HG03521 (cell line): ENCODE measurements around the gene CHST6.
A peak's percentile ranks its signal among the peaks of the same experiment; 100 is the strongest.
"Not testable (repeated sequence)": the region's sequence is repeated elsewhere in the genome, so short reads cannot be mapped to it uniquely, and the experiment has no call there.

Experiments used
- ATAC-seq: cut with Tn5 transposase; IDR thresholded peaks from one replicate; pipeline ENCODE4 v1.9.1; 2021; ENCODE audit warnings: mild to moderate bottlenecking, moderate library complexity; ENCODE audit not compliant: unreplicated experiment

The CHST6 gene

DNA sequence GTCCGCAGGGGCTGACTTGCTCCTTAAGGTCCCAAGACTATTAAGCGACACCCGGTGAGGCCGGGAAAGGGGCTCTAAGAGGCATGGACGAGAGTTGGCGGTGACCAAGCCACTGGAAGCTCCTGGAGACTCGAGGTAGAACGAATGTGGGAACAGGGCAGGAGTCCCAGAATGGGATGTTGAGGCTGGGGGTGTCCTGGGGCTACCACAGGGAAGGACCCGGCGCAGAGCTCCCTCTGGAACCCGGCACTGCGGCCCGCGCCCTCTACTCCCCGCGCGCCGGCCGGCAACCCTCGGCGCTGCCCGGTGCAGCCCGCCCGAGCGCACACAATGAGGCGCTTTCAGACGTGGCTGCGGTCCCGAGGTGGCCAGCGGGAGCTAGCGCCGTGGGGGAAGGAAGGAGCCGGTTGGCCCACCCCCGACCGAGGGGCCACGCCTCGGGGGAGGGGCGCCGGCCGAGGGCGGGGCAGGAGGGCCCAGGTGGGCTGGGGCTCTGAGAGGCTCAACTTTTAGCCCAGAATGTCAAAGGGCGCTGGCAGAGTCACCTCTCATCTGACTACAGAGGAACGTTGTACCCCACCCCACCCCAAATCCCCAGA lies at the start of gene CHST6:
Gene CHST6 (minus strand): TSS at position 366 of the 599 bp plus-strand sequence. CDS start 15,613 bp downstream, outside the sequence.
- ATAC-seq: peak; percentile 58

- ATAC-seq: not testable (repeated sequence)
Observed at GRCh38 chr16:75542462-75542861, 47.2 kb upstream of the CHST6 start.

DNA sequence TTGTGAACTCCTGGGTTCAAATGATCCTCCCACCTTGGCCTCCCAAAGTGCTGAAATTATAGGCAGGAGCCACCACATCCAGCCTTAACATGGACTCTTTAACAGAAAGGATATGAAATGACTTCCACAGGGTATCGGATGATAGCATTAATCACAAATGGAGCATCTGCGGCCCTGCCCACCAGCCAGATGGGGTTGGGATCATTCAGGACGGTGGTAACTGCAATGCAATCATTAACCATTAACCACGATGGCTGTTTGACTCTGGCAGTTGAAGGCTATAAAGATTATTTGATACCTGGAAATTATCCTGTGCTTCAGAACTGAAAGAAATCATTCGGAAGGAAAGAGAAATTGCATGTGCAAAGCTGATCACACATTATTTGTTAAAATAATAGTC lies 46.0 kb upstream of the CHST6 start:
- no peak for ATAC-seq

- ATAC-seq: not testable (repeated sequence)
Observed at GRCh38 chr16:75538882-75539565, 43.8 kb upstream of the CHST6 start.

DNA sequence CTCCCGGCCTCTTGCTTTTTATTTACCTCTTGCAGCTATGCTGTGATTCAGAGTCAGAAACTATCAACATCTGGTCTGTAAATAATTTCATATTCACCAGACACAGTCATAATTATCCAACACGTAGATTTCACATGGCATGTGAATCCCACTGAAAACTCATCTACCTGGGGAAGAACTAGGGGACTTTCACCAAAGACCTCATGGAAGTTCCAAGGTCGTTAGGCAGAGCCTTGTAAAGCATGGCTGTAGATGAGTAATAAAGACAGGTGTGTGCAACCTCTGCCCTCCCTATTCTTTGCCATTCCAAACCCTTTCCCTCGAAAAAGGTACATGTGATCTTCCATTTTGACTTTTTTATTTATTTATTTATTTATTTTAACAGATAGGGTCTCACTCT lies 42.5 kb upstream of the CHST6 start:
- ATAC-seq: no peak

DNA sequence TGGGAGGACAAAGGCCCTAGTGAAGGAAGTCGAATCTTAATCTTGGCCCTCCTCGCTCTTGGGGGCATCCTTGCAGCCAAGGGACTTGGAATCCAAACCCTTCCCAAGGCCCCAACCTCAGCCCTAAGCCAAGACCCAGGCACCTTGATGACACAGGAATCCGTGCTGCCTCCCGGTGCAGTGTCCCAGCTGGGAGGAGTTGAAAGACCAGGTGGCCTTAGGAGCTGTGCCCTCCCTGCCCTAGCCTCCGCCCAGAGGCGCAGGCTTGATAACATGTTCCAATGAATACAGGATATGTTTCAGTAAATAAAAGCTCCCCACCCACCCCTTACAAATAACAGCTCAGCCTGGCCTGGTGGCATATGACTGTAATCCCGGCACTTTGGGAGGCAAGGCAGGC lies 40.7 kb upstream of the CHST6 start, which contains the start of gene CHST5:
Gene CHST5 (minus strand): TSS at position 208 of the 400 bp plus-strand sequence. CDS start 5,724 bp downstream, outside the sequence.
- no peak for ATAC-seq

DNA sequence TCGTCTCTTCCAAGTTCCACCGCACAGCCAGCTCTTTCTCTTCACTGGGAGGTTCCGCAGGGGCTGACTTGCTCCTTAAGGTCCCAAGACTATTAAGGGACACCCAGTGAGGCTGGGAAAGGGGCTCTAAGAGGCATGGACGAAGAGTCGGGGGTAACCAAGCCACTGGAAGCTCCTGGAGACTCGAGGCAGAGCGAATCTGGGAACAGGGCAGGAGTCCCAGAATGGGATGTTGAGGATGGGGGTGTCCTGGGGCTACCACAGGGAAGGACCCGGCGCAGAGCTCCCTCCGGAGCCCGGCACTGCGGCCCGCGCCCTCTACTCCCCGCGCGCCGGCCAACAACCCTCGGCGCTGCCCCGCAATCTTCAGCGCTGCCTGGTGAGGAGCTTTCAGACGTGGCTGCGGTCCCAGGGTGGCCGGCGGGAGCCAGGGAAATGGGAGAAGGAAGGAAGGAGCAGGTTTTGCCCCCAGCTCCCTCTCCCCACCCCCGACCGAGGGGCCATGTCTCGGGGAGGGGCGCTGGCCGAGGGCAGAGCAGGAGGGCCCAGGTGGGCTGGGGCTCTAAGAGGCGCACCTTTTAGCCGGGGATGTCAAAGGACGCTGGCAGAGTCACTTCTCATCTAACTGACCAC lies 40.1 kb upstream of the CHST6 start:
- ATAC-seq: no peak

DNA sequence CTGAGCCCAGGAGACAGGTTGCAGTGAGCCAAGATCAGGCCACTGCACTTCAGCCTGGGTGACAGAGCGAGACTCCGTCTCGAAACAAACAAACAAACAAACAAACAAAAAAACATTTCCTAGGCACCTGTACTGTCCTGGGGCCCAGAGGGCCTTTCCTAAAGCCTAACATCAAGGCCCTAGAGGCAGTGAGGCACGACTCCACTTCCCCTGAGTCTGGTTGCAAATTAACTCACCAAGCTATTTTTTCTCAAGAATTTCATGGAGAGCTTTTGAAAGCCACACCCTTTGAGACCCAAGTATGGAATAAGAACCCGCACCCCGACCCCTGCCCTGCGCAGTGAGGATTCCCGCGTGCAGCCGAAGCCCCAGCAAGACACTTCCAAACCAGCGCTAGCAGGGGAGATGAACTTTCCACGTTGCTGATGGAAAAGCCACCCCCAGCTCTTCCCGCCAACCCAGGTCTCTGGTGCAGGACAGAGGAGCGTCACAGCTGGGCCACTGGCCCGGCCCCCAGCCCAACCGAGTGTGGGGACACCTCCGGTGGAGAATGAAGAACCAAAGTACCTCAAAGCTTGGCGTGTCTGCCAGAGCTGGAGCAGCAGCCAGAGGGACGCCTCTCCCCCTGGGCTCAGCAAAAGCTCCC lies 39.4 kb upstream of the CHST6 start:
- ATAC-seq: no peak

GRCh38 chr16:75532791-75533190 lies 37.5 kb upstream of the CHST6 start:
- no peak for ATAC-seq

DNA sequence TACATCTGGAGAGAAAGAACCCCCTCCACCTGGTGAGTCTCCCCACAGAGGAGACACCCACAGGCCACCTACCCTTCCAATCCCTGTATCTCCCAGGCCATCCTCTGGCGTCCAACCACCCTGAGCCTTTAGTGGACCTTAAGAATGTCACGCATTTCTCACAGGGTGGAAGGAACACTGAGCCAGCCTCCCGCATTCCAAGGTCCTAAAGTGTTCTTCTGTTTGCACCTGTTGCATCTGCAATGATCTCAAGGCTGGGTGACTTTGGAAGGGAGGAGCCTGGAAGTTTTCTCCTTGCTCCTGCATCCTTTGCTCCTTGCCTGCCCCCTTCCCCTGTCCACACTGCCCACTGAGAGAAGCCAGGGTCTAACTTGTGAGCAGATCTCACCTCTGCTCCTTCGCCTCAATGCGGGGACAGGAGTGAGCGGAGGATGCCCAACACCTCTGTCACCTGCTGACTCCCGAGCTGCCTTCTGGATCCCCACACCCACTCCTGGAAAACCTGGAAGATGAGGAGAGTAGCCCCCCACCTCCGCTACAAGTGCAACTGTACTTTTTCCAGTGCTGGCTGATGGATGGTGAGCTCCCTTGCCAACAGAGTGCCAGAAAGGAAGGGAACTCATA lies 37.0 kb upstream of the CHST6 start:
- ATAC-seq: no peak

DNA sequence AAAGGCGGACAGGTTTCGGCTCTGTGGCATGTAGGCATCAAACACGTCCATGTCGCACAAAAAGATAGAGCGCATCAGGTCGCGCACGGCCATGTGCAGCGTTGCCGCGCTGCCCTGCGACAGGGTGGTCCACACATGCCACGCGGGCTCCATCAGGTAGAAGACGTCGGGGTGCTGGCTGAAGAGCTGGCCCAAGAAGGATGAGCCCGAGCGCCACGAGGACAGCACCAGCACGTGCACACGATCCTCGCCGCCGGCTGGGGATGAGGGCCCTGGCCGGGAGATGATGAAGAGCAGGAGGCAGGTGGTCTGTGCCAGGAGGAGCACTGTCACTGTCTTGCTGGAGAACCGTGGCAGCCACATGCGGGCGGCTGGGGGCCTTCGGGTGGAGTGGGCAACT lies 34.7 kb upstream of the CHST6 start:
- no peak for ATAC-seq

GRCh38 chr16:75529056-75529905 lies 34.0 kb upstream of the CHST6 start:
- ATAC-seq: no peak

GRCh38 chr16:75527825-75528299 lies 32.6 kb upstream of the CHST6 start:
- no peak for ATAC-seq

GRCh38 chr16:75526032-75526790 lies 31.0 kb upstream of the CHST6 start:
- ATAC-seq: no peak

- ATAC-seq: no peak
Observed at GRCh38 chr16:75519175-75519574, 23.9 kb upstream of the CHST6 start.

- not testable (repeated sequence) for ATAC-seq
Observed at GRCh38 chr16:75516189-75516966, 21.1 kb upstream of the CHST6 start.

- ATAC-seq: no peak
Observed at GRCh38 chr16:75514296-75514695, 19.1 kb upstream of the CHST6 start.

DNA sequence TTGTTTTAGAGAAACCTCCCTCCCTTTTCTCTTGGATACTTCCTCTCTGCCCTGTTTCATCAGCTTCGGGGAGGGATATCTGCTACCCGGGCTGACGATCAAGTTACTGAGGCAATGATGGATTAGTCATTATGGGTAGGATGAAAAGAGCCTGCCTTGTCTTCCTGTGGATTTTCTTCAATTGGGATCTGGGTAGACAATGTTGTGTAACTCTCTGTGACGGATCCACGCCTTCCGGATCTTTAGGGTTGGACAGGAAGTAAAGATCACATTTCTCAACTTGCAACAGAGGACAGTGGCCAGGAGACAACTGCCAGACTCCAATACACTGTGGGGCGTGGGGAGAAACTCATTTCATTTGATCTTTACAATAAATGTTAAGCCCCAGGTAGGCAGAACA lies 11.3 kb upstream of the CHST6 start:
- ATAC-seq: no peak

DNA sequence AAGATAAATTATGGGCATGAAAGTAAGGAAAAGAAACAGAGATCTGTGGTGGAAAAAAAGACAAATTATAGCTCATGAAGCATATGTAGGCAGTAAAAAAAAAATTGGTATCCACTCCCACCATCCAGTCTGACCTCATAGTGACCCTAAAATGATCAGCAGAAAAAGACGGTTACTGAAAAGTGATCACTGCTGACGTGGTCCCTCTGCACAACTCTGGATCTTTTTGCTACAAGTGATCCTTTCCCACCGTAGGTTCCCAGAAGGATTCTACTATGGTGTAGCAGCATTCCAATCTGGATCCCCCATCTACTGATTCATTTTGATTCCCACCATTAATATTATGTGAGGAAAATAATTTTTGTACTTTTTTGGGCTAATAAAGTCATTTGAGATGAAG lies 10.9 kb upstream of the CHST6 start:
- ATAC-seq: no peak
